H1 (cell line): ENCODE data around the gene MXD1. TPM values are rescaled to one million over a fixed set of nuclear protein-coding genes. Genes with fewer than 3 reads are reported as not detected.

Experiments
- CHD2 ChIP-seq: IDR thresholded peaks from 2 replicates; pipeline ENCODE4 v1.6.1; 2012; ENCODE audit warnings: low read length, improper control_type of control experiment
- EGR1 ChIP-seq: IDR thresholded peaks from 2 replicates; pipeline ENCODE4 v1.6.1; 2011; ENCODE audit warnings: low read depth, low read length, borderline replicate concordance
- FOSL1 ChIP-seq: IDR thresholded peaks from 2 replicates; pipeline ENCODE4 v1.6.1; 2011; ENCODE audit warnings: mild to moderate bottlenecking, low read depth, low read length, moderate library complexity; ENCODE audit not compliant: insufficient read depth
- KDM5A ChIP-seq: fragments of 200-600 bp; IDR thresholded peaks from 2 replicates; pipeline ENCODE4 v1.7.1; 2012; ENCODE audit warnings: mild to moderate bottlenecking, low read length, inconsistent platforms, mixed read lengths
- polyA plus RNA-seq, 7 experiments: library from polyadenylated mRNA; depleted of rRNA in 3 of 7; stranded (reverse) in 5 of 7; unstranded in 2 of 7; fragments of >200 nt in 5 of 7; fragments of 200-250 nt in 2 of 7; gene quantifications; 1 replicate in 5 of 7; 2 replicates in 1 of 7; 4 replicates in 1 of 7; pipeline versions ENCODE4 v1.2.1 to v1.2.3, GENCODE V29; 2011 to 2013; ENCODE audit warnings: missing spikeins in 2 of 7, mixed read lengths in 2 of 7
- total RNA-seq: library from RNA; stranded (reverse); fragmentation: NEBNext Ultra II Directional; extraction: Animal tissue kit (Norgen Biotek cat#: 25700); gene quantifications from 2 replicates; pipeline ENCODE4 v1.2.1, GENCODE V29; 2021

The MXD1 gene
- total and polyA plus RNA-seq, 2 of the 8 experiments (the other 6 are each of a cell fraction or from before 2014, with no cell fraction given): 1.6 to 2.6 TPM

- TF ChIP-seq EGR1 (no peak), CHD2 (no peak), FOSL1 (no peak), KDM5A (no peak)
- TF ChIP-seq, all 59 proteins: peak for 0
Observed at GRCh38 chr2:69889302-69889701, 25.6 kb upstream of the MXD1 start (continued).
